Measurements from ENCODE around the gene CNTNAP2.

CNTNAP2 gene

GRCh38 chr7:146449625-146450024 lies 333.0 kb downstream of the CNTNAP2 start:
- DNase-seq, result no peak

GRCh38 chr7:146455091-146455655 lies 338.6 kb downstream of the CNTNAP2 start:
- peak; percentile 40 for DNase-seq

GRCh38 chr7:146479040-146479439 lies 362.4 kb downstream of the CNTNAP2 start:
- no peak for DNase-seq

GRCh38 chr7:146486519-146486918 lies 369.9 kb downstream of the CNTNAP2 start:
- DNase-seq, result peak; percentile 96

- no peak for DNase-seq
These were observed 375.4 kb downstream of the CNTNAP2 start for GRCh38 chr7:146492017-146492416.

- DNase-seq, result no peak
These were observed 378.5 kb downstream of the CNTNAP2 start for GRCh38 chr7:146494952-146495596.

- DNase-seq, result no peak
These were observed 380.1 kb downstream of the CNTNAP2 start for GRCh38 chr7:146496657-146497056.

GRCh38 chr7:146499970-146500369 lies 383.4 kb downstream of the CNTNAP2 start:
- DNase-seq, result no peak

GRCh38 chr7:146503844-146504243 lies 387.2 kb downstream of the CNTNAP2 start:
- peak; percentile 86 for DNase-seq

GRCh38 chr7:146510088-146510680 lies 393.6 kb downstream of the CNTNAP2 start:
- DNase-seq, result peak; percentile 27

- DNase-seq, result no peak
These were observed 397.7 kb downstream of the CNTNAP2 start for GRCh38 chr7:146514304-146514703.

GRCh38 chr7:146528581-146528980 lies 412.0 kb downstream of the CNTNAP2 start:
- DNase-seq, result no peak

GRCh38 chr7:146539836-146540235 lies 423.2 kb downstream of the CNTNAP2 start:
- DNase-seq, result no peak

GRCh38 chr7:146542101-146542500 lies 425.5 kb downstream of the CNTNAP2 start:
- no peak for DNase-seq

GRCh38 chr7:146544748-146545147 lies 428.1 kb downstream of the CNTNAP2 start:
- no peak for DNase-seq

- DNase-seq, result no peak
These were observed 432.2 kb downstream of the CNTNAP2 start for GRCh38 chr7:146548816-146549215.

- DNase-seq, result no peak
These were observed 438.0 kb downstream of the CNTNAP2 start for GRCh38 chr7:146554556-146554955.

- DNase-seq, result no peak
These were observed 441.4 kb downstream of the CNTNAP2 start for GRCh38 chr7:146557971-146558469.

GRCh38 chr7:146565872-146566271 lies 449.3 kb downstream of the CNTNAP2 start:
- no peak for DNase-seq

GRCh38 chr7:146575903-146576302 lies 459.3 kb downstream of the CNTNAP2 start:
- DNase-seq, result peak; percentile 16

- DNase-seq, result no peak
These were observed 475.4 kb downstream of the CNTNAP2 start for GRCh38 chr7:146591976-146592375.

- no peak for DNase-seq
These were observed 490.0 kb downstream of the CNTNAP2 start for GRCh38 chr7:146606628-146607027.

GRCh38 chr7:146619641-146620040 lies 503.0 kb downstream of the CNTNAP2 start:
- DNase-seq, result no peak

GRCh38 chr7:146626912-146627311 lies 510.3 kb downstream of the CNTNAP2 start:
- no peak for DNase-seq
